HG03103 (cell line): Measurements from ENCODE around the gene MYB.
"Not testable (repeated sequence)": the region's sequence is repeated elsewhere in the genome, so short reads cannot be mapped to it uniquely, and the experiment has no call there.

ENCODE experiments used
- ATAC-seq: cut with Tn5 transposase; IDR thresholded peaks from one replicate; pipeline ENCODE4 v1.9.1; 2021; ENCODE audit warnings: low read depth; ENCODE audit not compliant: unreplicated experiment

Gene MYB

DNA sequence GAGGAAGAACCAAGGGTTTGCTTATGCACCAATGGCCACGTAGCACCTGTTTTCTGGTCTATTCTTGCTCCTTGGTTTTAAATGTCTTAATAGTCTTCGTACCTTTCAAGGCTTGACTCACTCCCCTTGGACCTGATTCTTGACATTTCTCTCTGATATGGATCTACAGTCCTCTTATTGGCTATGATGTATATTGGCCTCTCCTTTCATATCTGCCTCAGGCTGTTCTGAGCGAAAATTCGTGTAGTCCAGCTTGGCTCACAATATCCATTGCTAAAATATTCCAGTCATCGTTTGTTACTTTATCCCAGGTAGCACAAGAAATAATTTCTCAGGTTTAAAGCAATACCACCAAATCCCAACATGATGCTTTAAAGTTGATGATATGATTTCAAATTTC, 59.6 kb downstream of the MYB start:
- no peak for ATAC-seq

DNA sequence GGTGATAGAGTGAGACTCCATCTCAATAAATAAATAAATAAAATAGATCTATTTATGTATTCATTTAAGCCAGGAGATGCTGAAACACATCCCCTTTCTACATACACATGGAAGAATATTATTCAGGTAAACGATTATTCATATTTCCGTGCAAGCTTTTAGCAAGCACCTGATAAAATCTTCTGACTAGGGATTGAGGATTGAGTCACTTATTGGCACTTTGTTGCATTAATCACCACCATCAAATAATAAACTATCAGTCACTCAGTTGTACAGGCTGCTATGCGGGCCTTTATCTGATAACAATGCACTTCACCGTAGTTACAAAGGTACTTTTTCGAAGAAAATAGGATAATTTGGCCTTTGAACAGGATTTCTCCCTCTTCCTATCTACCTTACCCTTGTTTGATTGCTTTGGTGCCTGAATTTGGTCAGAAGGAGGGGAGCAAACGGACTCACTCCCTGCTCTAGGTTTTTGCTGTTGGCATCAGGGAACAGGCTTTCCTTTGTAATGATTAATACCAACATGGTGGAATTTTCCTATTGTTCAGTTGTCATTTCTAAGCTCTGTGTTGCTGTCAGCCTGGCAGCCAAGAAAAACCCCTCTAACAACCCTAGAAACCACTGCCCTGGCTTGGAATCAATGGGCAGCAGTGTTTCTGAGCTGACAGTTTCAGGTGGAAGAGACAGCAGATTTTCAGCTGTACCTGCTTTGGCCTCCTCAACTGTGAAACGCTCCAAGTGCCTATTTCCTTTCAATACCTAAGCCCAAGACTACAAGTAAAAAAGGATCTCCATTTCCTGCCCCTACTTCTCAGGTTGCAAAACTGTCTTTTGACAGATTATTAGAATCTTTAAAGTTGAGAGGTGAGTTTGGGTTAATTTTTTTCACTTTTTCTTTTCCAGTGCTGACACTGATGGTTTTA, 63.0 kb downstream of the MYB start:
- ATAC-seq, result no peak

DNA sequence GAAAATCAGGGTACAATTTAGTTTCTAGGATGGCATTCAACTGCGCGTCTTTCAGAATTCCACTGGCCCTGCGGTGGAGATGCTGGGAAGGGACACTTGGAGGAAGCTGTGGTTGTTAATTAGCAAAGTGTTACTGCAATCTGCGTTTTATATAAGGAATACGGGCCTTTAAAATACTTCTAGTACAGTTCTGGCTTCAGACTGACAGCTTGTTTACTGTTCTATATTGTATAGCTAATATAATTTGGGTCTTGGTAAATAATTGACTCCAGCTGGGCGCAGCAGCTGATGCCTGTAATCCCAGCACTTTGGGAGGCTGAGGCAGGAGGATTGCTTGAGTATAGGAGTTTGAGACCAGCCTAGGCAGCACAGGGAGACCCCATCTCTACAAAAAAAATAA, 63.7 kb downstream of the MYB start:
- no peak for ATAC-seq

DNA sequence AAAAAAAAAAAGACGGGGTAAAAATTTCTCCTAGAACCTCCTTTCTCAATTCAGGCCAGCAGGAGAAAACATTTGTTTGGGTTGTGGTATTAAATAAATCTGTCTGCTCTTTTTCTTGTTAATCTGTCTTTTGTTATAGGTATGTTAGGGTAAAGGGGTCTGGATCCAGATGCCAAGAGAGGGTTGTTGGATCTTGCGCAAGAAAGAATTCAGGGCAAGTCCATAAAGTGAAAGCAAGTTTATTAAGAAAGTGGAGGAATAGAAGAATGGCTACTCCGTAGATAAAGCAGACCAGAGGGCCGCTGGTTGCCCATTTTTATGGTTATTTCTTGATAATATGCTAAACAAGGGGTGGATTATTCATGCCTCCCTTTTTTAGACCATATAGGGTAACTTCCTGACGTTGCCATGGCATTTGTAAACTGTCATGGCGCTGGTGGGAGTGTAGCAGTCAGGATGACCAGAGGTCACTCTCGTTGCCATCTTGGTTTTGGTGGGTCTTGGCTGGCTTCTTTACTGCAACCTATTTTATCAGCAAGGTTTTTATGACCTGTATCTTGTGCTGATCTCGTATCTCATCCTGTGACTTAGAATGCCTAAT, 65.4 kb downstream of the MYB start:
- not testable (repeated sequence) for ATAC-seq

GRCh38 chr6:135250234-135250633, 69.1 kb downstream of the MYB start:
- no peak for ATAC-seq

- no peak for ATAC-seq
Observed at GRCh38 chr6:135250751-135251497, 69.8 kb downstream of the MYB start.

GRCh38 chr6:135251498-135252441, 70.7 kb downstream of the MYB start:
- ATAC-seq, result no peak

GRCh38 chr6:135254471-135254870, 73.4 kb downstream of the MYB start:
- no peak for ATAC-seq

- ATAC-seq, result no peak
Observed at GRCh38 chr6:135256866-135257265, 75.8 kb downstream of the MYB start.

GRCh38 chr6:135257631-135258405, 76.7 kb downstream of the MYB start:
- no peak for ATAC-seq

GRCh38 chr6:135258970-135259369, 77.9 kb downstream of the MYB start:
- ATAC-seq, result no peak

GRCh38 chr6:135260612-135261011, 79.5 kb downstream of the MYB start:
- ATAC-seq, result no peak

DNA sequence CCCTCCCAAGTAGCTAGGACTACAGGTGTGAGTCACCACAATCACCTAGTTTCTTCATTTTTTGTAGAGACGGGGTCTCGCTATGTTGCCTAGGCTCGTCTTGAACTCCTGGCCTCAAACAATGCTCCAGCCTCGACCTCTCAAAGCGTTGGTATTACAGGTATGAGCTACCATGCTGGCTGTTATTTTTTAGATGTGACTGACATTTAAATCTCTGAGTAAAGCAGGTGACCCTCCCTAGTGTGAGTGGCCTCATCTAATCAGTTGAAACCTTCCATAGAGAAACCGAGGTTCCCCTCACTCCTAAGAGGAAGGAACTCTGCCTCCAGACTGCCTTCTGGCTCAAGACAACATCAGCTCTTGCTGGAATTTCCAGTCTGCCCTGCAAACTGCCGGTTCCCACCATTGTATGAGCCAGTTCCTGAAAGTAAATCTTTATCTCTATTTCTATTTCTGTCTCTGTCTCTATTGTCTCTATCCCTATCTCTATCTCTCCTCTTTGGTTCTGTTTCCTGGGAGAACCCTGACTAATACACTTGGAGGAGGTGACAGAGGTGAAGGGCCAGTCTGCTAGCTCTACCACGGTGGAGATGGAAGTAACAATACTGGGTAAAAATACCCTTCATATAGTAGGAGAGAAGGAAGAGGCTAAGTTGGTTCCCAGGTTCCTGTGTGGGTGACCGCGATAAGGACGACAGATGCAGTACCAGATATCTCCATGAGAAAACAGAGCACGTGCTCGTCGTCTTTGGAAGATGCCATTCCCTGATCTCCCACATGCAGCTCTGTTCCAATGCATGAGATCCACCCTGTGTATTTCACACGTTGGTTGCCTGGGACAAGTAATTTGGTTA, 81.0 kb downstream of the MYB start:
- no peak for ATAC-seq

DNA sequence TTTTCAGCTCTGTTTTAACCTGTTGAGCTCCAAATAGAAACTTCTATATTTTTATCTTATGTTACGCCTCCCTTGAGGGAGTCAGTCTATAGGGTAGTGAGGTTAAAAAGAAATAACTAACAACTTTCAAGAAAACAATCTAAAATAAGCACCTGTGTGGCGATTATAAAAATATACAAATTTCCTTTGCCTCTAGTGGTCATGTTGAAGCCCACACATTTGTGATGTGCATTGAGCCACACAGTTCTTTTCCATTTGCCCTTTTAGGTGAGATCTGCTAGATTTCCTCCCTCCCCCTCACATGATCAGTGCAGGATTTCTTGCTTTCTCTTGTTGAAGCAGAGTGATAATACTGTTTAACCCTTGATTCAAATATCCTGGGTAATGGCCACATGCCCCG, 84.2 kb downstream of the MYB start:
- ATAC-seq, result no peak

- ATAC-seq, result no peak
Observed at GRCh38 chr6:135266675-135267074, 85.6 kb downstream of the MYB start.

DNA sequence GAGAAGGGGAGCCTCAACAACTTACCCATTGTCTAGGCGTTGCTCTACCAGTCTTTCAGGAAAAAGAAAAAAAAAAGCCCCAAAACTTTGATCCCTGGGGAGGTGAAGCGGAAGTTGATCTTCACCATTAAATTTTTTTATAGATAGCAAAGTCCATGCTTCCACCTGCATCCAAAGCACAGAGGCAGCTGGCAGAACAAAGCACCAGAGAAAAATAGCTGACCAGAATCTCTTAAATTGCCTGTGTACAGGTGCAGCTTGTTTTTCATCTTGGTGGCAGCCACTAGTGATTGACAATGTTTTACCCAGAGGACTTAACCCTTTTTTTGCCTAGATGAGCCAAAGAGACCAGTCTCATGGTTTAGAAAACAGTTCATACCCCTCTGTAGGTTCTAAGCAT, 86.0 kb downstream of the MYB start:
- ATAC-seq, result no peak

GRCh38 chr6:135268263-135268662, 87.2 kb downstream of the MYB start:
- ATAC-seq, result no peak

DNA sequence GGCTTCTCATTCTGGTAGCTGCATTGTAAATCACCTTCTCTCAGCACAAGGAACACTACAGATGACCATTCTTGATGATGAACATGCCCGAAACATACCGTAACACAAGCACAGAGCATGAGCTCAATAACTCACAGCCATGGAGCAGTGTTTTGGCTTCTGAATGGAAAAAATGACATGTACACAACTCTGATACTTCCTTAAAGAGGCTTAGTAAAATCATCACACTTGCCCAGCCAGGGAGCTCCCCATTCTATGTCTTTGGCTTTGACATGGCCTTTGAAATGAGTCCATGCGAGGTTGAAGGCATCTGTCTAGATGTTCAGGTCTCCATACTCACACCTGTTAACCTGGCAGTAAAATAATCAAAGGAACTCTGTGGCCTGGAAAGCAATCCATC, 87.6 kb downstream of the MYB start:
- ATAC-seq, result no peak
